Cardiac muscle cell (in vitro differentiated cells and primary cell): ENCODE data around the gene KLHDC7B. TPM values are rescaled to one million over a fixed set of nuclear protein-coding genes. Genes with fewer than 3 reads are reported as not detected.

ENCODE experiments used
- DNase-seq, 2 donors: peaks; one replicate each; pipeline versions ENCODE4 v3.0.0 to v3.0.0-alpha.2; 2010 to 2017; ENCODE audit warnings: low read depth in 1 of 2, low spot score in 1 of 2
- H3K27ac ChIP-seq: fragments of 200-600 bp; sonication (generic); 2 replicates; pipeline ENCODE4 v1.5.1; 2016
- H3K27me3 ChIP-seq: fragments of 200-600 bp; sonication (generic); 2 replicates; pipeline ENCODE4 v1.6.0; 2016; ENCODE audit warnings: control low read depth
- H3K36me3 ChIP-seq: fragments of 200-600 bp; sonication (generic); 2 replicates; pipeline ENCODE4 v1.5.1; 2016; ENCODE audit warnings: control low read depth
- H3K4me1 ChIP-seq: fragments of 200-600 bp; sonication (generic); 2 replicates; pipeline ENCODE4 v1.8.1; 2017; ENCODE audit warnings: low read depth, mild to moderate bottlenecking, mixed run types
- H3K4me3 ChIP-seq: fragments of 200-600 bp; sonication (generic); 2 replicates; pipeline ENCODE4 v1.5.1; 2016; ENCODE audit warnings: mild to moderate bottlenecking
- H3K9me3 ChIP-seq: fragments of 200-600 bp; sonication (generic); 2 replicates; pipeline ENCODE4 v1.5.1; 2017; ENCODE audit warnings: low read depth, mild to moderate bottlenecking, control low read depth
- polyA plus RNA-seq: library from polyadenylated mRNA; unstranded; fragments of >200 nt; fragmentation: Nextera tagmentation; extraction: Ambion mirVana; gene quantifications from 2 replicates; pipeline ENCODE4 v1.2.1, GENCODE V29; 2016
- total RNA-seq: library from RNA; depleted of rRNA; stranded (reverse); fragments of >200 nt; gene quantifications from 2 replicates; pipeline ENCODE4 v1.2.3, GENCODE V29; 2016
- TF ChIP-seq, protein P1 (sequence below): IDR thresholded peaks from 2 replicates; pipeline ENCODE4 v1.5.1; 2012; ENCODE audit warnings: low read depth, mild to moderate bottlenecking, low read length

The KLHDC7B gene
- total and polyA plus RNA-seq, 2 experiments from 2014 or later: 0.18 to 0.45 TPM

DNA sequence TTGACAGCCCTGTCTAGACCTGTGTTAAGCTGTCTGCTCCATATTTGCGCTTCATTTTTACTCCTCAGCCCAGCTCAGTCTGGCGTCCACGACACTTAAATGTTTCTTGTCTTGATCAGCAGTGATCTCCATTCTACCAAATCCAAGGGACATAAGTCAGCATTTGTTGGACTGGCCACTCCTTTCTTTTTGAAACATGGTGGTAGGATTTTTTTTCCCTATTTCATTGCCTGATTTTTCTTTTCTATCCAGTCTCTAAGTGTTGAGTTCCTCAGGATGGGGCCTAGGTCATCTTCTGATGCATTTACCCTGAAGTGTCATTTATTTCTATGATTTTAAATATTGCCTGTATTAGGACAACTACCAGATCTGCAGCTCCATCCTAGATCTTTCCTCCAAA lies 36.8 kb upstream of the KLHDC7B start:
- Histone ChIP-seq H3K27ac (no peak overlapping the region), H3K4me3 (peak overlapping the region; percentile 58), H3K27me3 (no peaks in the 10 kb centered on the region), H3K9me3 (no peaks in the 10 kb centered on the region), H3K36me3 (peaks cover 8% of the 10 kb centered on the region), H3K4me1 (peaks cover 8% of the 10 kb centered on the region)
- no peak for DNase-seq
- TF ChIP-seq, protein P1, sequence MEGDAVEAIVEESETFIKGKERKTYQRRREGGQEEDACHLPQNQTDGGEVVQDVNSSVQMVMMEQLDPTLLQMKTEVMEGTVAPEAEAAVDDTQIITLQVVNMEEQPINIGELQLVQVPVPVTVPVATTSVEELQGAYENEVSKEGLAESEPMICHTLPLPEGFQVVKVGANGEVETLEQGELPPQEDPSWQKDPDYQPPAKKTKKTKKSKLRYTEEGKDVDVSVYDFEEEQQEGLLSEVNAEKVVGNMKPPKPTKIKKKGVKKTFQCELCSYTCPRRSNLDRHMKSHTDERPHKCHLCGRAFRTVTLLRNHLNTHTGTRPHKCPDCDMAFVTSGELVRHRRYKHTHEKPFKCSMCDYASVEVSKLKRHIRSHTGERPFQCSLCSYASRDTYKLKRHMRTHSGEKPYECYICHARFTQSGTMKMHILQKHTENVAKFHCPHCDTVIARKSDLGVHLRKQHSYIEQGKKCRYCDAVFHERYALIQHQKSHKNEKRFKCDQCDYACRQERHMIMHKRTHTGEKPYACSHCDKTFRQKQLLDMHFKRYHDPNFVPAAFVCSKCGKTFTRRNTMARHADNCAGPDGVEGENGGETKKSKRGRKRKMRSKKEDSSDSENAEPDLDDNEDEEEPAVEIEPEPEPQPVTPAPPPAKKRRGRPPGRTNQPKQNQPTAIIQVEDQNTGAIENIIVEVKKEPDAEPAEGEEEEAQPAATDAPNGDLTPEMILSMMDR: no peak

DNA sequence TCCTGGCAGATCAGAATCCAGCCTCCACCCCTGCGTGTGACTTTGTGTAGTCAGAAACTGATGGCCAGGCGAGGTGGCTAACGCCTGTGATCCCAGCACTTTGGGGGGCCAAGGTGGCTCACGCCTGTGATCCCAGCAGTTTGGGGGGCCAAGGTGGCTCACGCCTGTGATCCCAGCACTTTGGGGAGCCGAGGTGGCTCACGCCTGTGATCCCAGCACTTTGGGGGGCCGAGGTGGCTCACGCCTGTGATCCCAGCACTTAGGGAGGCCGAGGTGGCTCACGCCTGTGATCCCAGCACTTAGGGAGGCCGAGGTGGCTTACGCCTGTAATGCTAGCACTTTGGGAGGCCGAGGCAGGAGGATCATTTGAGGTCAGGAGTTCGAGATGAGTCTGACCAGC lies 32.5 kb upstream of the KLHDC7B start:
- Histone ChIP-seq H3K4me3 (no peak overlapping the region), H3K4me1 (peaks cover 8% of the 10 kb centered on the region), H3K27ac (no peak overlapping the region), H3K27me3 (no peaks in the 10 kb centered on the region), H3K9me3 (no peaks in the 10 kb centered on the region), H3K36me3 (peaks cover 7% of the 10 kb centered on the region)
- no peak for DNase-seq
- TF ChIP-seq, protein P1: no peak

DNA sequence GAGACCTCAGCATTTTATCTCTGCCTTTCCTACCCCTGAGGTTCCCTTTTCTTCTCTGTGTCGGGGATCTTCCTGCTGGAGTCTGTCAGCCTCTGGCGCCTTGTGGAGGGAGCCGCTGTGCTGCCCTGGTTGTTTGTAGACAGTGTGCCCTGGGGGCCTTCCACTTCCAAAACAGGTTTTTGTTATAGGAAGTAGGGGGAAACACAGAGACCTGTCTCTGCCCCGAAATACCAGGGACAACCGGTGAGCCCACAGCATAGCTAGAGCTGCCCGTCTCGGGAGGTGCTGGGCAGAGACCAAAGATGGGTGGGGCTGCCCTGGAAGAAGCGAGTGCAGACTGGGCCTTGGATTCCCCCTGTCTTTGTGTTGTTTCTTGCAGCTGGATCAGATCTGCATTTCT lies 29.6 kb upstream of the KLHDC7B start:
- TF ChIP-seq, protein P1: no peak
- no peak overlapping the region for H3K27ac ChIP-seq
- H3K4me1 ChIP-seq: no peaks in the 10 kb centered on the region
- peaks cover 14% of the 10 kb centered on the region for H3K36me3 ChIP-seq
- no peak overlapping the region for H3K4me3 ChIP-seq
- H3K27me3 ChIP-seq: no peaks in the 10 kb centered on the region
- H3K9me3 ChIP-seq: no peaks in the 10 kb centered on the region
- DNase-seq: no peak

DNA sequence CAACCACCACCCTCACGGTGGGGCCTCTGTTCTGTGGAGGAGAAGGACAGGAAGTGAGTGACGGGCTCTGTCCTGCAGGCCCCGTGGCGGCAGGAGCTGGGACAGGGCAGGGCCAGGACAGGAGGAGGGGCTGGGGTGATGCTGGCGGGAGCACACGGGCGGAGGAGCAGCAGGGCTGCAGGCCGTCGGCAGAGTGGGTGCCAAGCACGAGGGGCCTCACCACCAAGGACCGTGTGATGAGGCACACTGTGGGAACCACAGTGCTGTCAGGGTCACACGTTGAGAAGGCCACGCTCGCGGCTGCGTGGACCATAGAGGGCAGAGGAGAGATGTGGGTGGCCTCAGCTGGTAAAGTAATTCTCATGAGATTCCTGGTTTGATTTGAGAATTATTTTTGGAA lies 28.8 kb upstream of the KLHDC7B start:
- TF ChIP-seq, protein P1: no peak
- Histone ChIP-seq H3K36me3 (peaks cover 14% of the 10 kb centered on the region), H3K27me3 (no peaks in the 10 kb centered on the region), H3K27ac (no peak overlapping the region), H3K4me1 (no peaks in the 10 kb centered on the region), H3K4me3 (no peak overlapping the region), H3K9me3 (no peaks in the 10 kb centered on the region)
- no peak for DNase-seq

DNA sequence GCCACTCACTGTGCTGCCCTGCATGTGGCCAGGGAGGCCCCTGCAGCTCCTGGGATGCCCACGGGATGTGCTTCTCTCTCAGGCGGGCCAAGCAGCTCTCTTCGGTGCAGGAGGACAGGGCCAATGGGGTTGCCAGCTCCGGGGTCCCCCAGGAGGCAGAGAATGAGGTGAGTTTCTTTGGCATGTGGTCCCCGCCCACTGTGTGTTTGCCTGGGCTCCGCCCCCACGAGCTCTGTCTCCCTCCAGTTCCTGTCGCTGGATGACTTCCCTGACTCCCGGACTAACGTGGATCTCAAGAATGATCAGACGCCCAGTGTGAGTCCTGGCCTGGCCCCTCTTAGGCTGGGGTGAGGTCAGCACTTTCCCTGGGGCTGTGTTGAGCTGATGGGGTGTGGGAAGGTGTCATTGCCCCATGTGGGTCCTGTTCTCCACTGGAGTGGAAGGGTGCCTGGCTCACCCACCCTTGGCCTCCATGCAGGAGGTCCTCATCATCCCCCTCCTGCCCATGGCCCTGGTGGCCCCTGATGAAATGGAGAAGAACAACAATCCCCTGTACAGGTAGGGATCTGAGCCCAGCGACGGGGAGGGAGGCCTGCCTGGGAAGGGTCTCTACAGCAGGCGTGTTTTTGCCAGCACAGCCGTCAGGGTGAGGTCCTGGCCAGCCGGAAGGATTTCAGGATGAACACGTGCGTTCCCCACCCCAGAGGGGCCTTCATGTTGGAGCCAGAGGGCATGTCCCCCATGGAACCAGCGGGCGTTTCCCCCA lies 28.0 kb upstream of the KLHDC7B start:
- H3K27me3 ChIP-seq: no peaks in the 10 kb centered on the region
- DNase-seq: no peak
- no peaks in the 10 kb centered on the region for H3K4me1 ChIP-seq
- H3K36me3 ChIP-seq: peaks cover 19% of the 10 kb centered on the region
- TF ChIP-seq, protein P1: no peak
- no peak overlapping the region for H3K27ac ChIP-seq
- H3K4me3 ChIP-seq: no peak overlapping the region
- H3K9me3 ChIP-seq: no peaks in the 10 kb centered on the region
